ENCODE results near the gene PIK3CA. TPM values are rescaled to one million over a fixed set of nuclear protein-coding genes. Genes with fewer than 3 reads are reported as not detected.
"Not testable (repeated sequence)": the region's sequence is repeated elsewhere in the genome, so short reads cannot be mapped to it uniquely, and the experiment has no call there.

The PIK3CA gene
- total RNA-seq, 4 donors from 2014 or later, result 33.7 to 47.5 (median 36.0) TPM

DNA sequence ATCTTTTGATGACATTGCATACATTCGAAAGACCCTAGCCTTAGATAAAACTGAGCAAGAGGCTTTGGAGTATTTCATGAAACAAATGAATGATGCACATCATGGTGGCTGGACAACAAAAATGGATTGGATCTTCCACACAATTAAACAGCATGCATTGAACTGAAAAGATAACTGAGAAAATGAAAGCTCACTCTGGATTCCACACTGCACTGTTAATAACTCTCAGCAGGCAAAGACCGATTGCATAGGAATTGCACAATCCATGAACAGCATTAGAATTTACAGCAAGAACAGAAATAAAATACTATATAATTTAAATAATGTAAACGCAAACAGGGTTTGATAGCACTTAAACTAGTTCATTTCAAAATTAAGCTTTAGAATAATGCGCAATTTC, 86.0 kb downstream of the PIK3CA start:
- no peaks in the 10 kb centered on the region for H3K9me3 ChIP-seq
- no peak for DNase-seq (ENCODE audit: extremely low spot score)
- TF ChIP-seq EP300 (IDR thresholded peaks at IDR 0.05) (no peak), POLR2A (IDR thresholded peaks at IDR 0.05; ENCODE audit: low read depth) (no peak), POLR2AphosphoS5 (IDR thresholded peaks at IDR 0.05) (no peak)
- TF ChIP-seq, protein P1, sequence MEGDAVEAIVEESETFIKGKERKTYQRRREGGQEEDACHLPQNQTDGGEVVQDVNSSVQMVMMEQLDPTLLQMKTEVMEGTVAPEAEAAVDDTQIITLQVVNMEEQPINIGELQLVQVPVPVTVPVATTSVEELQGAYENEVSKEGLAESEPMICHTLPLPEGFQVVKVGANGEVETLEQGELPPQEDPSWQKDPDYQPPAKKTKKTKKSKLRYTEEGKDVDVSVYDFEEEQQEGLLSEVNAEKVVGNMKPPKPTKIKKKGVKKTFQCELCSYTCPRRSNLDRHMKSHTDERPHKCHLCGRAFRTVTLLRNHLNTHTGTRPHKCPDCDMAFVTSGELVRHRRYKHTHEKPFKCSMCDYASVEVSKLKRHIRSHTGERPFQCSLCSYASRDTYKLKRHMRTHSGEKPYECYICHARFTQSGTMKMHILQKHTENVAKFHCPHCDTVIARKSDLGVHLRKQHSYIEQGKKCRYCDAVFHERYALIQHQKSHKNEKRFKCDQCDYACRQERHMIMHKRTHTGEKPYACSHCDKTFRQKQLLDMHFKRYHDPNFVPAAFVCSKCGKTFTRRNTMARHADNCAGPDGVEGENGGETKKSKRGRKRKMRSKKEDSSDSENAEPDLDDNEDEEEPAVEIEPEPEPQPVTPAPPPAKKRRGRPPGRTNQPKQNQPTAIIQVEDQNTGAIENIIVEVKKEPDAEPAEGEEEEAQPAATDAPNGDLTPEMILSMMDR (IDR thresholded peaks at IDR 0.05), result no peak
- intact Hi-C loops (cut with DNase I), result no loop called here
- H3K4me3 ChIP-seq, result no peak overlapping the region
- H3K4me1 ChIP-seq, result no peaks in the 10 kb centered on the region
- WGBS, result 95% methylated on average over 4 of the region's 4 CpGs
- no peak overlapping the region for H3K27ac ChIP-seq (replicated peaks in 1 of 4)
- H3K36me3 ChIP-seq, result peaks cover 8 to 50% (median 30%) of the 10 kb centered on the region in 4 donors
- no peaks in the 10 kb centered on the region for H3K27me3 ChIP-seq

DNA sequence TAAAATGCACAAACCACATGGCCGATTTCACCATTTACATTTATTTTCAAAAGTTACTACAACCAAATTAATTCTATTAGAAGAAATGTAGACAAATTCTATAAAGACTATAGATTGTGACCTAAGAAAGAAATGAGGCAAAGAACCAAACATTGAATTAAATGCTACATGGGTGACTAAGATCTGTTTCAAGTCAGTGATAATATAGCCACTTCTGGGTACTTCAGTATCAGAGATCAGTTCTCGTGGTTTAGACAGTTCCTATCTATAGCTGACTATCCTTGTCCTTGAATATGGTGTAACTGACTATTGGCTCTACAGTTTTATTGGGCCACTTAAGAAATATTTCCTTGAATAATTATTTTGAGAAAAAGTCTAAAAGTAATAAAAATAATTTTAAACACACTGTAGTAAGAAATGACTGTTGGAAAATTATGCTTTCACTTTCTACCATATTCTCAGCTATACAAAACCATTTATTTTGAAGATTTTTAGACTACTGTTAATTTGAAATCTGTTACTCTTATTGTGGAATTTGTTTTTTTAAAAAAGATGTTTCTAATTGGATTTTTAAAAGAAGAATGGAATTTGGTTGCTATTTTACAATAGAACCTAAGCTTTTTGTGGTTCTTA, 88.6 kb downstream of the PIK3CA start:
- DNase-seq (ENCODE audit: extremely low spot score), result no peak
- intact Hi-C loops (cut with DNase I), result no loop called here
- WGBS, result 80% methylated on average over 2 of the region's 2 CpGs

DNA sequence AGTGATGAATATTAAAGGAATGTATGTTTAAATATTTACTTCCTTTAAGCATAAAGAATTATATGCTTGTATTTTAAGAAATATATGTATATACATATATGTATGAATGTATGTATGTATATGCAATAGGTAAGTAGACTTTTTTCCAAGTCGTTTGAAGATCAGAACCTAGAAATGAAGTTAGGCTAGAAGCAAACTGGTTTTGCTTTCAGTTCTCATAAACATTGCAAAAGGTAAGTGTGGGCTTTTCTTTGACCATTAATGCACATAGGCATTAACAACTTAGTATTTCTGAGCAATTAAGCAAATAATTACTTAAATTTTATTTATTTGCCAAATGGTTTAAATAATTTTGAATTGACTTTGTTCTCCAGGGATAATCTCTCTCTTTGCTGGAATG, 92.1 kb downstream of the PIK3CA start:
- H3K9me3 ChIP-seq; H3K27me3 ChIP-seq; DNase-seq (ENCODE audit: extremely low spot score); intact Hi-C loops (cut with DNase I); H3K4me3 ChIP-seq; H3K27ac ChIP-seq (replicated peaks in 1 of 4); H3K4me1 ChIP-seq: not testable (repeated sequence)
- 44% methylated on average over 1 of the region's 1 CpG for WGBS
- H3K36me3 ChIP-seq, result peaks cover 0 to 14% (median 0%) of the 10 kb centered on the region in 4 donors

More for the DNA sequence above, 88.6 kb downstream of the PIK3CA start:
- no peak overlapping the region for H3K27ac ChIP-seq (replicated peaks in 1 of 4)
- peaks cover 0 to 27% (median 13%) of the 10 kb centered on the region in 4 donors for H3K36me3 ChIP-seq
- no peaks in the 10 kb centered on the region for H3K9me3 ChIP-seq
- H3K27me3 ChIP-seq, result no peaks in the 10 kb centered on the region
- H3K4me3 ChIP-seq, result no peak overlapping the region
- no peaks in the 10 kb centered on the region for H3K4me1 ChIP-seq
- TF ChIP-seq POLR2A (IDR thresholded peaks at IDR 0.05; ENCODE audit: low read depth), result no peak
- TF ChIP-seq EP300 (IDR thresholded peaks at IDR 0.05), result no peak
- TF ChIP-seq POLR2AphosphoS5 (IDR thresholded peaks at IDR 0.05), result no peak
- TF ChIP-seq, protein P1 (IDR thresholded peaks at IDR 0.05), result no peak

DNA sequence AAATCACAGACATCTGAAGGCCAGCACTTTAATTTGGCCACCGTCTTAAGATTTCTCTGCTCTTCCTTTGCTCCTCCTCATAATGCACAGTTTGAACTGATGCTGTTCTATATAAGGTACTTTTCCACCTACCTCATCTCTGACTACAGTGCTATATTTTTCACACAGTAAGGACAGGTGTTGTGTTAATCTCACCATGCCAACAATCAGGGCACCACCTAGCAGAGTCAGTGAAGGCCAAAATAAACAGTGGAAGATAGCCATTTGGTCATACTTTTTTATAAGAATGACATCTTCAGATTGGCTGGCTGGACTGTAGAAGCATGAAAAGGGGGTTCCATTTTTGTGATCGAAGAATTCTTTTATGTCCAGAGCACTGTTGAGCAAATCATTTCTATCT, 94.7 kb downstream of the PIK3CA start:
- H3K4me3 ChIP-seq; intact Hi-C loops (cut with DNase I); H3K27ac ChIP-seq (replicated peaks in 1 of 4); H3K9me3 ChIP-seq; DNase-seq (ENCODE audit: extremely low spot score); H3K27me3 ChIP-seq; H3K4me1 ChIP-seq: not testable (repeated sequence)
- WGBS, result 100% methylated on average over 1 of the region's 2 CpGs
- H3K36me3 ChIP-seq, result peaks cover 0 to 16% (median 0%) of the 10 kb centered on the region in 4 donors

DNA sequence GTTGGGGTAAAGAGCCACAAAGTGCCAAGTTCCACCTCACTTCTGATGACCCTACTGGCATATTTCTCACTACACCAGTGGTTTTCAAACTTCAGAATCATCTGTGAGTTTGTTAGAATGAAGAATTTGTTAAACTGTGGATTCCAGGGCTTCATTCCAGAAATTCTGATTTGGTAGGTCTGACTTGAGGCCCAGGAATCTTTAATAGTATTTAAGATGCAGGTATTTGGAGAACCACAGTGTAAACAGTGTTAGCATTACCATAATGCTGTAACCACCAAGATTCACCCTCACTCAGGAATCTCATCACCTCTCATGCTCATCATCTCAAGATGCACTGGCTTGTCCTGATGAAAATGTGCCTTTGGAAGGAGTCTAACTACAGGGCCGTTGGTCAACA, 96.7 kb downstream of the PIK3CA start:
- H3K27ac ChIP-seq (replicated peaks in 1 of 4), result no peak overlapping the region
- 80% methylated on average over 1 of the region's 1 CpG for WGBS
- no peak overlapping the region for H3K4me3 ChIP-seq
- no peak for DNase-seq (ENCODE audit: extremely low spot score)
- H3K4me1 ChIP-seq, result no peaks in the 10 kb centered on the region
- H3K27me3 ChIP-seq, result no peaks in the 10 kb centered on the region
- peaks cover 0 to 27% (median 3%) of the 10 kb centered on the region in 4 donors for H3K36me3 ChIP-seq
- intact Hi-C loops (cut with DNase I), result no loop called here
- H3K9me3 ChIP-seq, result no peaks in the 10 kb centered on the region
- TF ChIP-seq POLR2AphosphoS5 (IDR thresholded peaks at IDR 0.05) (no peak), POLR2A (IDR thresholded peaks at IDR 0.05; ENCODE audit: low read depth) (no peak), EP300 (IDR thresholded peaks at IDR 0.05) (no peak)
- TF ChIP-seq, protein P1 (IDR thresholded peaks at IDR 0.05), result no peak
